HT1080 (cell line): ENCODE results near the gene RAN. TPM values are rescaled to one million over a fixed set of nuclear protein-coding genes. Genes with fewer than 3 reads are reported as not detected.
"Not testable (repeated sequence)": the region's sequence is repeated elsewhere in the genome, so short reads cannot be mapped to it uniquely, and the experiment has no call there.

Experiments
- DNase-seq: peaks from one replicate; pipeline ENCODE4 v3.0.0-alpha.2; 2015; ENCODE audit warnings: low read depth
- total RNA-seq: library from RNA; depleted of rRNA; stranded (reverse); fragments of >200 nt; shearing (Covaris generic); gene quantifications from 2 replicates; pipeline ENCODE4 v1.2.3, GENCODE V29; 2014

Gene RAN
- total RNA-seq, 1 experiment from 2014 or later = 1,818 TPM

DNA sequence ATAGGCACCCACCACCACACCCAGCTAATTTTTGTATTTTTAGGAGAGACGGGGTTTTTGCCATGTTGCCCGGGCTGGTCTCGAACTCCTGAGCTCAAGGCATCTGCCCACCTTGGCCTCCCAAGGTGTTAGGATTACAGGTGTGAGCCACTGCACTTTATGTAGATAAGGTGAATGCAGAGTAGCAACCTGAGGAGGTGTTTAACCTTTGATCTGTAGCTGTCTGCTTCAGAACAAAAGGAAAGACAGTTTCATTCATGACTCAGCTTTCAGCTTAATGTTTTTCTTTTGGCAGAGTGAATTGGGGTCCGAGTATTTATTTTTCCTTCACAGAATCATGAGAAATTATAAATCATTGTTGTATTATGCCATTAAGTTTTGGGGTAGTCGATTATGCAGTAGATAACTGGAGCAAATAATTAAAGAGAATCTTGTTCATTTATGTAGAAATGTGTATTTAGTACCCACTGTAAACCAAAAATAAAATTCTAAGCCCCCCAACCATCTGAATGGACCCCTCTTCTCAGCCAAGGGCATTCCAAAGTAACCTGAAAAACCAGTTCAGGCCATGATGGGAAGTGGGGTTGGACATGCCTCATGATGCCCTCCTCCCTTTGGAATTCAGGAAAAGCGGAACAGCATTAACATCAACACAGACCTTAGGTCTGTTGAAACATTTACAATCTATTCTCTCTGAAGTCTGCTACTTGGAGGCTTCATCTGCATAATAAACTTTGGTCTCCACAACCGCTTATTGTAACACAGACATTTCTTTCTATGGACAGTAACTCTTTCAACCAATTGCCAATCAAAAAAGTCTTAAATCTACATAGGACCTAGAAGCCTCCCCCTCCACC, 22.1 kb upstream of the RAN start:
- DNase-seq = no peak

GRCh38 chr12:130850418-130851021, 21.3 kb upstream of the RAN start:
- no peak for DNase-seq

GRCh38 chr12:130856088-130856487, 15.8 kb upstream of the RAN start:
- no peak for DNase-seq

GRCh38 chr12:130858084-130858483, 13.8 kb upstream of the RAN start:
- no peak for DNase-seq

DNA sequence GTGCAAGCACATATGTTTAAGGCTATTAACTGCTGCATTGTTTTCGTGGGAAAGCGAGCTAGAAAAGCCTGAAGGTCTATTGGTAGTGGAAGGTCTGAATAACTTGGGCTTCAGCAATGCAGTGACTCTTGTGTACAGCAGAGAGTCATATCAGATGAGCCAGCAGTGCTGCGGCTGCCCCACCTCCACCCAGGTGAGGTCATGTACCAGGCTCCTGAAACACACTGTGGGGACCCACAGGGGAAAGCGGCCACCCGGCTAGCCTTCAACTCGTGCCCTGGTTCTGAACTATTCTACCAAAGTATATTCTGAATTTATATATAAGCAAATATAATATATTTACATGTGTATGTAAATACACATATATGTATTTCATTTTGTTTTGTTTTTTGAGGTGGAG, 12.7 kb upstream of the RAN start:
- no peak for DNase-seq

GRCh38 chr12:130860311-130860710, 11.6 kb upstream of the RAN start:
- no peak for DNase-seq

DNA sequence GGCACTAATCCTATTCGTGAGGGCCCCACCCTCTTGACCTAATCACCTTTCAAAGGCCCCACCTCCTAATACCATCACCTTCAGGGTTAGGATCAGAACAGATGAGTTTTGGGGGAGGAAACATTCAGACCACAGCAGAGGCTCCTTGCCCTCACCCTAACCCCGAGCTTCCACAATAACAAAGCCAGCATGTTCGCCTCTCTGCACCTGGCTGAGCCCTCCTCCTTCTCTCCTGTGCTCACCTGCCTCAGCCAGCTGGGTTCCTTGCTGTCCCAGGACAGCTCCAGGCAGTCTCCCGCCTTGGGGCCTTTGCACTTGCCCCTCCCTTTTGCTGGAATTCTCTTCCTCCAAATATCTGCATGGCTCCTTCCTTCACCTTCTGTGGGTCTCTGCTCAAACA, 9.7 kb upstream of the RAN start:
- no peak for DNase-seq

DNA sequence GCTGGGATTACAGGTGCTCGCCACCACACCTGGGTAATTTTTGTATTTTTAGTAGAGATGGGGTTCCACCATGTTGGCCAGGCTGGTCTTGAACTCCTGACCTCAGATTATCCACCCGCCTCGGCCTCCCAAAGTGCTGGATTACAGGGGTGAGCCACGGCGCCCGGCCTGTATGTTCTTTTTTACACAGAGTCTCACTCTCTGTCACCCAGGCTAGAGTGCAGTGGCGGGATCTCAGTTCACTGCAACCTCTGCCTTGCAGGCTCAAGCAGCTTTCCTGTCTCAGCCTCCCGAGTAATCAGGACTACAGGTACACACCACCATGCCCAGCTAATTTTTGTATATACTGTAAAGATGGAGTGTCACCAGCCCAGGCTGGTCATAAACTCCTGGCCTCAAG, 9.1 kb upstream of the RAN start:
- not testable (repeated sequence) for DNase-seq

DNA sequence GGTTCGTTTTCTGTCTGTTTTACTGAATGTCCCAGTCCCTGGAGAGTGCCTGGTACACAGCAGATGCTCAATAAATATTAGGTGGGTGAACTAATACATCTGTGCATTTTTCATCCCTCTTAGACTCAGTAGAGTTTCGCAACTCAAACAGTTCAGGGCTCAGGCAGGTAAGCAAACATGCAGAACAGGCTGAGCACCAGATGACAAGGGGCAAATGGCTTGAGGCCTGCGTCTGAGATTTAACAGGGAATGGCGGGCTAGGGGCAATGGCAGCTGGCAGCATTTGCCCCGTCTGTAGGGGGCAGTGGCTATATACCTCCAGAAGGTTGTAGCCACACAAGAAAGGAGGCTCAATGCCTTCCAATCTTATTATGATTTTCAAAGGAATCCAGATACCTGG, 8.6 kb upstream of the RAN start:
- DNase-seq = no peak

DNA sequence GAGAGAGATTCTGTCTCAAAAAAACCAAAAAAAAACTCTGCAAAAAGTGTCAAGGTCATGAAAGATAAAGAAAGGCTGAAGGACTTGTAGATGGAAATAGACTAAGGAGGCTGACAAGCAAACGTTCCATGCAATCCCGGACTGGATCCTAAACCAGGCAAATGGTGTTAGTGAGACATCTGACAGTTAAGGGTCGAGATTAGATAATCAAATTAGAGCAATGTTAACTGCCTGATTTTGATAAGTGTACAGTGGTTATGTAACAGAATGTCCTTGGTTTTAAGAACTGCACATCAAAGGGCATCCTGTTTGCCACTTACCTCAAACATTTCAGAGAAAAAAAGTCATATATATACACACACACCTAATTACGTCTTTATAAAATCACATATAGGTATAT, 3.5 kb upstream of the RAN start:
- DNase-seq = no peak

- DNase-seq = no peak
These were observed 1.2 kb upstream of the RAN start for GRCh38 chr12:130870442-130871285.

GRCh38 chr12:130872179-130873096, 572 bp downstream of the RAN start:
- no peak for DNase-seq

DNA sequence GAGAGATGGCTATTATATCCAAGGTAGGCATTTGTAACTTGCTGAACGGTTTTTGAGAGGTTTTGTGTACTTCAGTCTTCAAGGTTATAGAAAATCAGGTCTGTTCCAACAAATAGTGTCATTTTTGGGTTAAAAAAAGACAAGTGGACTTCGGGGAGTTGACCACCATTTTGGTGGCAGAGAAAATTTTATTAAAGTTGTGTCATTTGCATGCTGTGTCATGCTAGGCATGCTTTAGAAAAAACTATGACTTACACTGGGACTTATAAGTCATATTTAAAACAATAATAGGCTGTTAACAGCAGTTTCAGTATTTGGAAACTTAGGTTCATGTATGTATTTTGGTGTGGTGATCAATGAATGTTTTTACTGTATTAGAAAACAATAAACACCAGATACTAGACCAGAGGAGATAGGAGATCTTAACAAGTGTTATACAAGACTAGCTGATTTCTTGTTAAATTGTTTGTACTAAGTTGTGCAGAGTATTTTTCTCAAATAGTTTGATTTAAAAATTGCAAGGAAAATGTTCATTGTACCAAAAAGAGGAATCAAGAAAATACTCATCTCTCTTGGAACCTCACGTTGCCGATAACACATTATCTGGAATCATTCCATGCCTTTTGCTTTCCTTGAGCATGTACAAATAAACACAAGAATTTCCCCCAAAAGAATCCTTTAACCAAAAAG, 1.4 kb downstream of the RAN start:
- no peak for DNase-seq

- DNase-seq = no peak
These were observed 2.0 kb downstream of the RAN start for GRCh38 chr12:130873825-130874224.

DNA sequence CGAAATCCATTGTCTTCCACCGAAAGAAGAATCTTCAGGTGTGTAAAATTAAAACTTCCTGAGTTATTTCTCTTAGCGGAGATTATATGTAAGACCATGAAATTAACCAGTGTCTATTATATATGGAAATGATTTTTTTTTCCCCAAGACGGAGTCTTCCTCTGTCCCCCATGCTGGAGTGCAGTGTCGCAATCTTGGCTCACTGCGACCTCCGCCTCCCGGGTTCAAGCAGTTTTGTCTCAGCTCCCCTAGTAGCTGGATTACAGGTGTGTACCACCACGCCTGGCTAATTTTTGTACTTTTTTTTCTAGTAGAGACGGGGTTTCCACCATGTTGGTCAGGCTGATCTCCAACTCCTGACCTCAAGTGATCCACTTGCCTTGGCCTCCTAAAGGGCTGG, 2.8 kb downstream of the RAN start:
- DNase-seq = no peak

- DNase-seq = no peak
These were observed 3.3 kb downstream of the RAN start for GRCh38 chr12:130875193-130875592.

- not testable (repeated sequence) for DNase-seq
These were observed 3.8 kb downstream of the RAN start for GRCh38 chr12:130875708-130876107.

GRCh38 chr12:130876297-130876696, 4.4 kb downstream of the RAN start:
- DNase-seq = no peak

- no peak for DNase-seq
These were observed 4.9 kb downstream of the RAN start for GRCh38 chr12:130876758-130877157.

- no peak for DNase-seq
These were observed 5.5 kb downstream of the RAN start for GRCh38 chr12:130877333-130877732.
